Posterior cingulate gyrus (tissue), 11 donors: Measurements from ENCODE around the gene EN2.

Experiments
- DNase-seq, 10 donors: peaks; one replicate each; pipeline versions ENCODE4 v3.0.0 to v3.0.0-alpha.2; 2020 to 2021; ENCODE audit warnings: mixed read lengths in 3 of 10
- intact Hi-C: fragments of 100-400 bp; cut with DNase I; formaldehyde crosslinking; loops from one replicate; pipeline ENCODE4 v1.15.1; 2023

EN2 gene

GRCh38 chr7:155481764-155482163 is 23.8 kb downstream of the EN2 start:
- DNase-seq: no peak
- intact Hi-C loops: no loop called here

GRCh38 chr7:155482511-155483183 is 24.7 kb downstream of the EN2 start:
- DNase-seq: no peak
- intact Hi-C loops: no loop called here

GRCh38 chr7:155483245-155483644 is 25.3 kb downstream of the EN2 start:
- intact Hi-C loops: no loop called here
- DNase-seq: no peak

- intact Hi-C loops: no loop called here
- peak in 1 of 10 donors; percentile 50 for DNase-seq
These were observed 26.0 kb downstream of the EN2 start for GRCh38 chr7:155483868-155484325.

- intact Hi-C loops: no loop called here
- no peak for DNase-seq
These were observed 26.8 kb downstream of the EN2 start for GRCh38 chr7:155484483-155485399.

GRCh38 chr7:155486783-155487508 is 29.0 kb downstream of the EN2 start:
- no peak for DNase-seq
- intact Hi-C loops: no loop called here

GRCh38 chr7:155487509-155488482 is 29.9 kb downstream of the EN2 start:
- DNase-seq: peak in 1 of 10 donors; percentile 79
- intact Hi-C loops: no loop called here

- intact Hi-C loops: no loop called here
- no peak for DNase-seq
These were observed 30.7 kb downstream of the EN2 start for GRCh38 chr7:155488483-155489127.

GRCh38 chr7:155489158-155489840 is 31.4 kb downstream of the EN2 start:
- intact Hi-C loops: no loop called here
- no peak for DNase-seq

GRCh38 chr7:155489862-155490696 is 32.1 kb downstream of the EN2 start:
- intact Hi-C loops: no loop called here
- DNase-seq: no peak

- DNase-seq: peak in 1 of 10 donors; percentile 46
- intact Hi-C loops: no loop called here
These were observed 33.0 kb downstream of the EN2 start for GRCh38 chr7:155490697-155491628.

GRCh38 chr7:155491812-155492211 is 33.9 kb downstream of the EN2 start:
- no peak for DNase-seq
- intact Hi-C loops: no loop called here

GRCh38 chr7:155493744-155494538 is 36.0 kb downstream of the EN2 start:
- intact Hi-C loops: no loop called here
- peak in 1 of 10 donors; percentile 77 for DNase-seq

GRCh38 chr7:155494551-155494950 is 36.6 kb downstream of the EN2 start:
- intact Hi-C loops: no loop called here
- no peak for DNase-seq

GRCh38 chr7:155495440-155496248 is 37.7 kb downstream of the EN2 start:
- no peak for DNase-seq
- intact Hi-C loops: no loop called here
